Keratinocyte (primary cell): Measurements from ENCODE around the gene HKDC1.

Source experiments
- CTCF ChIP-seq, 3 experiments: IDR thresholded peaks in 1 of 3; conservative IDR thresholded peaks in 1 of 3; optimal IDR thresholded peaks in 1 of 3; 2 replicates in 2 of 3; 3 replicates in 1 of 3; pipeline versions ENCODE3 to v1.5.1; 2011; ENCODE audit warnings: low read length in 3 of 3, mild to moderate bottlenecking in 3 of 3, moderate library complexity in 2 of 3, control low read depth in 1 of 3, inconsistent platforms in 1 of 3; ENCODE audit not compliant: insufficient read depth in 2 of 3; ENCODE audit errors: extremely low read depth in 1 of 3
- EZH2 ChIP-seq: IDR thresholded peaks from one replicate; pipeline ENCODE4 v1.6.1; 2012; ENCODE audit warnings: inconsistent platforms, mild to moderate bottlenecking, low read length, moderate library complexity

- TF ChIP-seq CTCF (optimal IDR thresholded peaks at IDR 0.05 in 1 of 3, IDR thresholded peaks at IDR 0.05 in 1 of 3, conservative IDR thresholded peaks at IDR 0.05 in 1 of 3; ENCODE audit: extremely low read depth in 1 of 3, insufficient read depth in 2 of 3, low read length in 3 of 3) (no peak), EZH2 (no peak)
Measured at GRCh38 chr10:69242040-69242851, 22.1 kb downstream of the HKDC1 start.
